Smooth muscle cell (in vitro differentiated cells): ENCODE measurements around the gene USP10. TPM values are rescaled to one million over a fixed set of nuclear protein-coding genes. Genes with fewer than 3 reads are reported as not detected.

Experiments
- DNase-seq: peaks from one replicate; lab custom pipeline; 2025; ENCODE audit not compliant: unreplicated experiment; lab: John Stamatoyannopoulos, UW
- H2AFZ ChIP-seq: fragments of 200-600 bp; sonication (generic); 2 replicates; pipeline ENCODE4 v1.6.0; 2016; ENCODE audit warnings: antibody characterized with exemption, low read depth, mild to moderate bottlenecking
- H3F3A ChIP-seq: fragments of 200-600 bp; sonication (generic); 2 replicates; pipeline ENCODE4 v1.6.0; 2017; ENCODE audit warnings: antibody characterized with exemption, low read depth
- H3K27ac ChIP-seq: fragments of 200-600 bp; sonication (generic); 2 replicates; pipeline ENCODE4 v1.5.1; 2016; ENCODE audit warnings: low read depth, mild to moderate bottlenecking
- H3K27me3 ChIP-seq: fragments of 200-600 bp; sonication (generic); 2 replicates; pipeline ENCODE4 v1.6.1; 2016; ENCODE audit warnings: low read depth, mild to moderate bottlenecking
- H3K36me3 ChIP-seq: fragments of 200-600 bp; sonication (generic); 2 replicates; pipeline ENCODE4 v1.5.1; 2016; ENCODE audit warnings: low read depth
- H3K4me1 ChIP-seq: fragments of 200-600 bp; sonication (generic); 2 replicates; pipeline ENCODE4 v1.5.1; 2016; ENCODE audit warnings: low read depth
- H3K4me2 ChIP-seq: fragments of 200-600 bp; sonication (generic); 2 replicates; pipeline ENCODE4 v1.6.0; 2016; ENCODE audit warnings: mild to moderate bottlenecking
- H3K4me3 ChIP-seq: fragments of 200-600 bp; sonication (generic); 2 replicates; pipeline ENCODE4 v1.5.1; 2016; ENCODE audit warnings: mild to moderate bottlenecking
- H3K79me2 ChIP-seq: fragments of 200-600 bp; sonication (generic); 2 replicates; pipeline ENCODE4 v1.6.0; 2016; ENCODE audit warnings: low read depth, mild to moderate bottlenecking
- H3K9ac ChIP-seq: fragments of 200-600 bp; sonication (generic); 2 replicates; pipeline ENCODE4 v1.6.0; 2016; ENCODE audit warnings: low read depth
- H3K9me3 ChIP-seq: fragments of 200-600 bp; sonication (generic); replicated peaks from 2 replicates; pipeline ENCODE4 v1.5.1; 2016; ENCODE audit warnings: low read depth
- H4K20me1 ChIP-seq: fragments of 200-600 bp; sonication (generic); 2 replicates; pipeline ENCODE4 v1.6.0; 2016; ENCODE audit warnings: low read depth
- WGBS: methylation state at CpG from one replicate; pipeline ENCODE4 v1.1.7; 2016; ENCODE audit warnings: low lambda C conversion rate; 5-methylcytosine and 5-hydroxymethylcytosine counted together
- polyA plus RNA-seq: library from polyadenylated mRNA; unstranded; fragments of >200 nt; fragmentation: Nextera tagmentation; extraction: Ambion mirVana; gene quantifications from 2 replicates; pipeline ENCODE4 v1.2.1, GENCODE V29; 2016
- total RNA-seq: library from RNA; depleted of rRNA; stranded (reverse); fragments of >200 nt; gene quantifications from 2 replicates; pipeline ENCODE4 v1.2.3, GENCODE V29; 2014
- TF ChIP-seq, protein P1 (sequence below): fragments of 200-600 bp; sonication (generic); IDR thresholded peaks from 2 replicates; pipeline ENCODE4 v1.5.1; 2017; ENCODE audit warnings: borderline replicate concordance, mild to moderate bottlenecking, antibody characterized with exemption; ENCODE audit not compliant: insufficient read depth, poor library complexity, severe bottlenecking

Gene USP10, protein sequence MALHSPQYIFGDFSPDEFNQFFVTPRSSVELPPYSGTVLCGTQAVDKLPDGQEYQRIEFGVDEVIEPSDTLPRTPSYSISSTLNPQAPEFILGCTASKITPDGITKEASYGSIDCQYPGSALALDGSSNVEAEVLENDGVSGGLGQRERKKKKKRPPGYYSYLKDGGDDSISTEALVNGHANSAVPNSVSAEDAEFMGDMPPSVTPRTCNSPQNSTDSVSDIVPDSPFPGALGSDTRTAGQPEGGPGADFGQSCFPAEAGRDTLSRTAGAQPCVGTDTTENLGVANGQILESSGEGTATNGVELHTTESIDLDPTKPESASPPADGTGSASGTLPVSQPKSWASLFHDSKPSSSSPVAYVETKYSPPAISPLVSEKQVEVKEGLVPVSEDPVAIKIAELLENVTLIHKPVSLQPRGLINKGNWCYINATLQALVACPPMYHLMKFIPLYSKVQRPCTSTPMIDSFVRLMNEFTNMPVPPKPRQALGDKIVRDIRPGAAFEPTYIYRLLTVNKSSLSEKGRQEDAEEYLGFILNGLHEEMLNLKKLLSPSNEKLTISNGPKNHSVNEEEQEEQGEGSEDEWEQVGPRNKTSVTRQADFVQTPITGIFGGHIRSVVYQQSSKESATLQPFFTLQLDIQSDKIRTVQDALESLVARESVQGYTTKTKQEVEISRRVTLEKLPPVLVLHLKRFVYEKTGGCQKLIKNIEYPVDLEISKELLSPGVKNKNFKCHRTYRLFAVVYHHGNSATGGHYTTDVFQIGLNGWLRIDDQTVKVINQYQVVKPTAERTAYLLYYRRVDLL
- 47.4 and 52.5 TPM in 2 replicates for total RNA-seq
- polyA plus RNA-seq, result 56.1 and 59.0 TPM in 2 replicates

DNA sequence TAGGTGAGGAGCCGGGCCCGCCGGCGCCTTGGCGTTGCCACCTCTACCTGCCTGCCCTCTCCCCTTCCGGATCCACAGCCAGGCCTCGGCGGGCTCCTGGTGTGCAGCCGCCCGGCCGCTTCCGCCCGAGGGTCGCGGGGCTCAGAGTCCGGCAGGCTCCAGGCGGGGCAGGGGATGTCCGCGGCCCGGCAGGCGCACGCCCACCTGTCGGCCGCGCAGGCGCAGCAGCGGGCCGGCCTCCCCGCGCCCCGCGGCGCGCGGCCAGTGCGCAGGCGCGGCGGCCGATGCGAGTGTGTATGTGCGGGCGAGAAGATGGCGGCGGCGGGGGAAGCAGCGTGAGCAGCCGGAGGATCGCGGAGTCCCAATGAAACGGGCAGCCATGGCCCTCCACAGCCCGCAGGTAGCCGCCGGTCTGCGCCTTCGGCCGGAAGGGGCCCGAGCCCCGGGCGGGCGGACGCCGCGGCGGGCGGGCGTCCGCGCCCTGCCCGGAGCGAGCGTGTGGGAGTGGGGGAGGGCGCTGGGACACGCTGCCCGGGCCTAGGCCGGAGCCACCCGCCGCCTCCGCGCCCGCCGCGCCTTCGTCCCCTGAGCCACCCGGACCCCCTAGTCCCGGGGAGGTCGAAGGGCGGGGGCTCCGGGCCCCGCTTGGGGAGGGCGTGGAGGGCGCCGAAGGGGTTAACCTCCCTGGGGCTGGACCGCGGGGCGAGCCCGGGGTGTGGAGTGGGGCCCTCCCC, at the start of gene USP10:
Gene USP10, plus strand, starts transcription at position 289 of the 734 bp plus-strand sequence. Its CDS starts 91 bp downstream, at position 380.
- Histone ChIP-seq H2AFZ (peak within 1 kb of the TSS; percentile 96), H3K9me3 (no peaks in the 10 kb centered on the region), H3K36me3 (no peaks in the 10 kb centered on the region), H3K4me2 (peak within 1 kb of the TSS; percentile 97), H3K79me2 (peaks cover 48% of the 10 kb centered on the region), H3K27me3 (no peaks in the 10 kb centered on the region), H3K9ac (peak within 1 kb of the TSS; percentile 91), H4K20me1 (peaks cover 47% of the 10 kb centered on the region), H3K27ac (peak within 1 kb of the TSS; percentile 20), H3F3A (no peaks in the 10 kb centered on the region), H3K4me3 (peak within 1 kb of the TSS; percentile 96), H3K4me1 (peaks cover 16% of the 10 kb centered on the region)
- DNase-seq, result peak; percentile 49
- TF ChIP-seq, protein P1, sequence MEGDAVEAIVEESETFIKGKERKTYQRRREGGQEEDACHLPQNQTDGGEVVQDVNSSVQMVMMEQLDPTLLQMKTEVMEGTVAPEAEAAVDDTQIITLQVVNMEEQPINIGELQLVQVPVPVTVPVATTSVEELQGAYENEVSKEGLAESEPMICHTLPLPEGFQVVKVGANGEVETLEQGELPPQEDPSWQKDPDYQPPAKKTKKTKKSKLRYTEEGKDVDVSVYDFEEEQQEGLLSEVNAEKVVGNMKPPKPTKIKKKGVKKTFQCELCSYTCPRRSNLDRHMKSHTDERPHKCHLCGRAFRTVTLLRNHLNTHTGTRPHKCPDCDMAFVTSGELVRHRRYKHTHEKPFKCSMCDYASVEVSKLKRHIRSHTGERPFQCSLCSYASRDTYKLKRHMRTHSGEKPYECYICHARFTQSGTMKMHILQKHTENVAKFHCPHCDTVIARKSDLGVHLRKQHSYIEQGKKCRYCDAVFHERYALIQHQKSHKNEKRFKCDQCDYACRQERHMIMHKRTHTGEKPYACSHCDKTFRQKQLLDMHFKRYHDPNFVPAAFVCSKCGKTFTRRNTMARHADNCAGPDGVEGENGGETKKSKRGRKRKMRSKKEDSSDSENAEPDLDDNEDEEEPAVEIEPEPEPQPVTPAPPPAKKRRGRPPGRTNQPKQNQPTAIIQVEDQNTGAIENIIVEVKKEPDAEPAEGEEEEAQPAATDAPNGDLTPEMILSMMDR, result no peak
- under 1% methylated on average over 43 of the region's 97 CpGs for WGBS

DNA sequence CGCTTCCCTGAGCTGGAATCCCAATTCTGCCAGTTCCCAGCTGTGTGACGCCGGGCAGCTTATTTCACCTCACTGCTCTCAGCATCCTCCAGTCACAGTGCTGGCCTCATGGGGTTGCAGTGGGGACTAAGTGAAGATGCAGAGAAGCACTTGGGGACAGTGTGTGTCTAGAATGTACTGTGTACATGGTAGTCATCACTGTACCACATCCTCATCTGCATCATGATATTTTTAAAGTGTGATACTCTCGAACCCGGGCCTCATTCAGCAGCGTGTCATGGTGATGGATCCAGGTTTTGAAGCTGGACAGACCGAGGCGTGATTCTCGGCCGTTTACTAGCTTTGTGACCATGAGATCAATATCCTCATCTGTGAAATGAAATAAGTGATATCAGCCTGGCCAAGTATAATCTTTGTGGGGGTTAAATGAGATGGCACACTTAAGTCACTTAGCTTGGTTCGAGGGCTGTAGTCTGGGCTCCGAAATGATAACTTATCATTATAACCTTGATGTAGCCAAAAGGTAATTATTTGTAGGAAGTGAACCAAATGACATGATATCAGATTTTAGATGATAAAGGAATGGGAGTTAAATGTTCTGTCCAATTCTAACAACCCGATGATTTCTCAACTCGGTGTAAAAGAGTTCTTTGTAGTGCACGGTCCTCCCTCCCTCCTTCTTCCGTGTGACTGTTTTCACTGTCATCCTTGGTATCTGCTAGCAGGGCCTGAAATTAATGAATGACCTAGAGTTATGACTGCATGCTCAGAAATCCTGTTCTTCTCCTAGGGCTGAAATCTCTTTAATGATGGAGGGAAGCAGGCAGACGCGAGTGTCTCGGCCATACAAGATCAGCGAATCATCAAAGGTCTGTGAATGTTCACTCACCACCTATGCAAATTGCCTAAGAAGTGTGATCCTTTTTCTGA, 49.5 kb upstream of the USP10 start:
- H3K36me3 ChIP-seq, result no peaks in the 10 kb centered on the region
- peak overlapping the region; percentile 58 for H3K4me2 ChIP-seq
- DNase-seq, result no peak
- H3K27me3 ChIP-seq, result no peaks in the 10 kb centered on the region
- WGBS, result 63% methylated on average over 20 of the region's 20 CpGs
- peak overlapping the region; percentile 70 for H3K27ac ChIP-seq
- TF ChIP-seq, protein P1, result no peak
- no peak overlapping the region for H3K4me3 ChIP-seq
- H3K79me2 ChIP-seq, result peaks cover 3% of the 10 kb centered on the region
- no peaks in the 10 kb centered on the region for H3K9me3 ChIP-seq
- H3K9ac ChIP-seq, result no peak overlapping the region
- no peaks in the 10 kb centered on the region for H3K4me1 ChIP-seq
- H3F3A ChIP-seq, result peaks cover 5% of the 10 kb centered on the region
- peaks cover 22% of the 10 kb centered on the region for H4K20me1 ChIP-seq
- H2AFZ ChIP-seq, result no peak overlapping the region

DNA sequence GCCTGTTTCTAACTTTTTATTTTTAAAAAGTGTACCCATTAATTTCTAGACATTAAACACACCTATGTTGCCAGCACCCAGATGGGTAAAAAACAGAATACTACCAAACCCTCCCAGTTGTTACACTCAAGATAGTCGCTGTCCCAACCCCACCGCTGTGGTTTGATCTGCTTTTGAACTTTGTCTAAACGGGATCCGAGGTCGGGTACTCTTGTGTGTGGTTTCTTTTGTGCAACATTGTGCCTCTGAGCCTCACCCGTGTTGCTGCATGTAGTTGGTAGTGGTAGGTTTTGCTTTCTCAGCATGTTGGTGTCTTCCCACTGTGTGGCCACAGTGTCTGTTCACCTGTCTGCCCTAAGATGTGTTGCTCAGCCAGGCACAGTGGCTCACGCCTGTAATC, 47.2 kb upstream of the USP10 start:
- Histone ChIP-seq H4K20me1 (peaks cover 29% of the 10 kb centered on the region), H3K9ac (no peak overlapping the region), H3K9me3 (no peaks in the 10 kb centered on the region), H2AFZ (no peak overlapping the region), H3K4me2 (no peak overlapping the region), H3K36me3 (no peaks in the 10 kb centered on the region), H3K27ac (no peak overlapping the region), H3F3A (peaks cover 5% of the 10 kb centered on the region), H3K27me3 (no peaks in the 10 kb centered on the region), H3K4me1 (no peaks in the 10 kb centered on the region), H3K79me2 (peaks cover 3% of the 10 kb centered on the region), H3K4me3 (no peak overlapping the region)
- TF ChIP-seq, protein P1, result no peak
- 97% methylated on average over 7 of the region's 7 CpGs for WGBS
- no peak for DNase-seq
